OCI-LY7 (cell line): ENCODE data around the gene FOXE1. TPM values are rescaled to one million over a fixed set of nuclear protein-coding genes. Genes with fewer than 3 reads are reported as not detected.

Experiments
- BruUV-seq: library from RNA; stranded (reverse); fragments of 400-500 nt; replicated peaks from 2 replicates; lab custom pipeline; 2021; lab: Mats Ljungman, UMichigan
- CTCF ChIA-PET: fragments of 300-600 bp; sonication (Branson Sonifier 250); formaldehyde crosslinking; loops from one replicate; lab custom pipeline; 2022; ENCODE audit warnings: antibody characterized with exemption; ENCODE audit not compliant: unreplicated experiment; lab: Charles Lee
- POLR2A ChIA-PET: fragments of 300-600 bp; sonication (Branson Sonifier 250); formaldehyde crosslinking; loops from one replicate; lab custom pipeline; 2022; ENCODE audit warnings: antibody characterized with exemption; lab: Charles Lee
- DNase-seq: peaks from one replicate; pipeline ENCODE4 v3.0.0-alpha.2; 2015; ENCODE audit warnings: low spot score
- H2AFZ ChIP-seq: fragments of 200-600 bp; sonication (generic), shearing (Covaris generic); 2 replicates; pipeline ENCODE4 v1.6.1; 2014; ENCODE audit warnings: mild to moderate bottlenecking, antibody characterized with exemption, low read length, moderate library complexity
- H3K27ac ChIP-seq: fragments of 200-600 bp; sonication (generic); 2 replicates; pipeline ENCODE4 v1.5.1; 2014; ENCODE audit warnings: mixed run types, low read depth, mild to moderate bottlenecking, moderate library complexity, low read length, inconsistent platforms; ENCODE audit not compliant: poor library complexity, severe bottlenecking
- H3K36me3 ChIP-seq: fragments of 200-600 bp; sonication (generic); 2 replicates; pipeline ENCODE4 v1.6.1; 2014; ENCODE audit warnings: mild to moderate bottlenecking, antibody characterized with exemption, low read length, moderate library complexity, mixed read lengths; ENCODE audit not compliant: insufficient read depth
- H3K4me1 ChIP-seq: fragments of 200-600 bp; sonication (generic); 2 replicates; pipeline ENCODE4 v1.5.1; 2014; ENCODE audit warnings: mild to moderate bottlenecking, low read length; ENCODE audit not compliant: insufficient read depth, poor library complexity, severe bottlenecking
- H3K4me2 ChIP-seq: fragments of 200-600 bp; sonication (generic); 2 replicates; pipeline ENCODE4 v1.6.1; 2014; ENCODE audit warnings: mild to moderate bottlenecking, low read length
- H3K4me3 ChIP-seq: fragments of 200-600 bp; sonication (generic); 2 replicates; pipeline ENCODE4 v1.5.1; 2014; ENCODE audit warnings: mild to moderate bottlenecking, low read depth, low read length; ENCODE audit not compliant: poor library complexity, severe bottlenecking
- H3K79me2 ChIP-seq: fragments of 200-600 bp; sonication (generic); 2 replicates; pipeline ENCODE4 v1.6.1; 2016; ENCODE audit warnings: low read depth, mild to moderate bottlenecking, low read length, moderate library complexity, mixed read lengths; ENCODE audit not compliant: insufficient read depth
- H3K9me2 ChIP-seq: fragments of 200-600 bp; sonication (generic); 2 replicates; pipeline ENCODE4 v1.6.1; 2016; ENCODE audit warnings: mild to moderate bottlenecking, low read length, mixed read lengths; ENCODE audit not compliant: insufficient read depth
- H3K9me3 ChIP-seq: fragments of 200-600 bp; sonication (generic); 2 replicates; pipeline ENCODE4 v1.6.1; 2014; ENCODE audit warnings: mild to moderate bottlenecking, mixed run types, low read length, mixed read lengths
- H4K20me1 ChIP-seq: fragments of 200-600 bp; sonication (generic); 2 replicates; pipeline ENCODE4 v1.6.1; 2014; ENCODE audit warnings: mild to moderate bottlenecking, antibody characterized with exemption, low read length, moderate library complexity, mixed read lengths; ENCODE audit not compliant: insufficient read depth
- EZH2phosphoT487 ChIP-seq: fragments of 200-600 bp; sonication (generic); IDR thresholded peaks from 2 replicates; pipeline ENCODE4 v1.6.1; 2018; ENCODE audit warnings: low read depth, borderline replicate concordance, mild to moderate bottlenecking, mixed run types, antibody characterized with exemption, low read length, moderate library complexity, mixed read lengths
- intact Hi-C: fragments of 100-400 bp; cut with micrococcal nuclease; formaldehyde crosslinking; loops from one replicate; pipeline ENCODE4 v1.10.0; 2022; ENCODE audit not compliant: unreplicated experiment
- total RNA-seq, 2 experiments: library from RNA; depleted of rRNA in 1 of 2; stranded (reverse); fragments of >200 nt in 1 of 2; shearing (Covaris generic) in 1 of 2; gene quantifications; 2 replicates each; pipeline ENCODE4 v1.2.3, GENCODE V29; 2014 to 2022
- TF ChIP-seq, protein P1 (sequence below): fragments of 200-600 bp; sonication (generic); conservative IDR thresholded peaks from 2 replicates; pipeline ENCODE4 v1.5.1; 2014; ENCODE audit warnings: mild to moderate bottlenecking, antibody characterized with exemption, low read length, moderate library complexity, mixed read lengths

Gene FOXE1
- total RNA-seq, 2 experiments from 2014 or later: not detected

GRCh38 chr9:97875111-97875510 is 22.1 kb downstream of the FOXE1 start:
- Histone ChIP-seq H2AFZ (no peak overlapping the region), H3K4me2 (no peak overlapping the region), H3K27ac (no peak overlapping the region), H3K9me3 (no peaks in the 10 kb centered on the region), H3K36me3 (no peaks in the 10 kb centered on the region), H3K4me1 (no peaks in the 10 kb centered on the region), H3K79me2 (no peaks in the 10 kb centered on the region), H3K4me3 (no peak overlapping the region), H4K20me1 (no peaks in the 10 kb centered on the region), H3K9me2 (no peaks in the 10 kb centered on the region)
- no peak for DNase-seq
- intact Hi-C loops: no loop called here
- CTCF ChIA-PET: no interaction called here
- no TSS peak for BruUV-seq
- no peak for TF ChIP-seq EZH2phosphoT487
- TF ChIP-seq, protein P1, sequence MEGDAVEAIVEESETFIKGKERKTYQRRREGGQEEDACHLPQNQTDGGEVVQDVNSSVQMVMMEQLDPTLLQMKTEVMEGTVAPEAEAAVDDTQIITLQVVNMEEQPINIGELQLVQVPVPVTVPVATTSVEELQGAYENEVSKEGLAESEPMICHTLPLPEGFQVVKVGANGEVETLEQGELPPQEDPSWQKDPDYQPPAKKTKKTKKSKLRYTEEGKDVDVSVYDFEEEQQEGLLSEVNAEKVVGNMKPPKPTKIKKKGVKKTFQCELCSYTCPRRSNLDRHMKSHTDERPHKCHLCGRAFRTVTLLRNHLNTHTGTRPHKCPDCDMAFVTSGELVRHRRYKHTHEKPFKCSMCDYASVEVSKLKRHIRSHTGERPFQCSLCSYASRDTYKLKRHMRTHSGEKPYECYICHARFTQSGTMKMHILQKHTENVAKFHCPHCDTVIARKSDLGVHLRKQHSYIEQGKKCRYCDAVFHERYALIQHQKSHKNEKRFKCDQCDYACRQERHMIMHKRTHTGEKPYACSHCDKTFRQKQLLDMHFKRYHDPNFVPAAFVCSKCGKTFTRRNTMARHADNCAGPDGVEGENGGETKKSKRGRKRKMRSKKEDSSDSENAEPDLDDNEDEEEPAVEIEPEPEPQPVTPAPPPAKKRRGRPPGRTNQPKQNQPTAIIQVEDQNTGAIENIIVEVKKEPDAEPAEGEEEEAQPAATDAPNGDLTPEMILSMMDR: no peak
- POLR2A ChIA-PET: no interaction called here

DNA sequence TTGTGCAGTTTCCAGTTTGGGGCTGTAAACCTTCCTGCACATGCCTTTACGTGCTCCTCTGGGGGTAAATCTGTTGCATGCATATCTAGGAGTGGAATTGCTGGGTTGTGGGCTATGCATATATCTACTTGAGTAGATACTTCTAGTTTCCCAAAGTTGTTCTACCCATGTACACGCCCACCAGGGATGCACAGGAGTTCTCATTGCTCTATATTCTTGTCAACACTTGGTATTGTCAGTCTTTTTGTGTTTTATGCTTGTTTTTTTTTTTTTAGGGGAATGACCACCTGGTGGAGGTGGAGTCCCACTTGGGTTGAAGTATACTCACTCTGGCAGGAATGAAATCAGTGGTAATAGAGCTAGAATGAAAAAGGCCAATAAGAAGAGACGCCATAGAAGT is 23.0 kb downstream of the FOXE1 start:
- Histone ChIP-seq H3K9me3 (no peaks in the 10 kb centered on the region), H3K27ac (no peak overlapping the region), H3K4me3 (no peak overlapping the region), H3K36me3 (no peaks in the 10 kb centered on the region), H3K4me2 (no peak overlapping the region), H3K9me2 (no peaks in the 10 kb centered on the region), H3K79me2 (no peaks in the 10 kb centered on the region), H2AFZ (no peak overlapping the region), H4K20me1 (no peaks in the 10 kb centered on the region), H3K4me1 (no peaks in the 10 kb centered on the region)
- POLR2A ChIA-PET: no interaction called here
- no peak for DNase-seq
- TF ChIP-seq EZH2phosphoT487: no peak
- TF ChIP-seq, protein P1: no peak
- CTCF ChIA-PET: no interaction called here
- no TSS peak for BruUV-seq
- intact Hi-C loops: no loop called here

DNA sequence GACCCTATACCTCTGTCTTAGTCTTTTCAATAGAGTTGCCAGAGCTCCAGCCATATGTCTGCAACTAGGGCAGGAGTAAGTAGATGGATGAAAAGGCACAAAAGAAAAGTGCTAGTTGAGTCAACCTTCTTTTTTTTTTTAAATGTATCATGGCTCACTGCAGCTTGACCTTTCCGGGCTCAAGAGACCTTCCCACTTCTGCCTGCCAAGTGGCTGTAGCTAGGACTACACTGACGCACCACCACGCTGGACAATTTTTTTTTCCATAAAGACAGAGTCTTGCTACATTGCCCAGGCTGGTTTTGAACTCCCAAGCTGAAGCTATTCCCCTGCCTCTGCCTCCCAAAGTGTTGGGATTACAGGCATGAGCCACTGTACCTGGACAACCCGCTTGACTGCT is 27.3 kb downstream of the FOXE1 start:
- Histone ChIP-seq H3K9me2 (no peaks in the 10 kb centered on the region), H3K36me3 (no peaks in the 10 kb centered on the region), H3K79me2 (no peaks in the 10 kb centered on the region), H3K4me3 (no peak overlapping the region), H3K27ac (no peak overlapping the region), H3K4me2 (no peak overlapping the region), H3K4me1 (no peaks in the 10 kb centered on the region), H2AFZ (no peak overlapping the region), H3K9me3 (no peaks in the 10 kb centered on the region), H4K20me1 (no peaks in the 10 kb centered on the region)
- intact Hi-C loops: no loop called here
- ChIA-PET POLR2A (no interaction called here), CTCF (no interaction called here)
- DNase-seq: no peak
- BruUV-seq: no TSS peak
- TF ChIP-seq, protein P1: no peak
- no peak for TF ChIP-seq EZH2phosphoT487
